NCI-H2029 (cell line): Measurements from ENCODE around the gene JAM2.
"Not testable (repeated sequence)": the region's sequence is repeated elsewhere in the genome, so short reads cannot be mapped to it uniquely, and the experiment has no call there.

ENCODE experiments used
- DNase-seq: peaks from one replicate; lab custom pipeline; 2025; lab: John Stamatoyannopoulos, UW

Gene JAM2

GRCh38 chr21:25646474-25646873 lies 7.4 kb downstream of the JAM2 start:
- DNase-seq: no peak

- no peak for DNase-seq
These were observed 8.6 kb downstream of the JAM2 start for GRCh38 chr21:25647647-25648046.

DNA sequence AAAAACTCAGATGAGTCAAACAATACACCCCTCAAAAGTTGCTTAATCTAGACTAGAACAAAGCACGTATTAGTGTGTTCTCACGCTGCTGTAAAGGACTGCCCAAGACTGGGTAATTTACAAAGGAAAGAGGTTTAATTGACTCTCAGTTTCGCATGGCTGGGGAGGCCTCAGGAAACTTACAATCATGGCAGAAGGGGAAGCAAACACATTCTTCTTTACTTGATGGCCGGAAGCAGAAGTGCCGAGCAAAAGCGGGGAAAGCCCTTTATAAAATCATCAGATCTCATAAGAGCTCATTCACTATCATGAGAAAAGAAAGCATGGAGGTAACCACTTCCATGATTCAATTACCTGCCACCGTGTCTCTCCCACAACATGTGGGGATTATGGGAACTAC lies 10.1 kb downstream of the JAM2 start:
- no peak for DNase-seq

DNA sequence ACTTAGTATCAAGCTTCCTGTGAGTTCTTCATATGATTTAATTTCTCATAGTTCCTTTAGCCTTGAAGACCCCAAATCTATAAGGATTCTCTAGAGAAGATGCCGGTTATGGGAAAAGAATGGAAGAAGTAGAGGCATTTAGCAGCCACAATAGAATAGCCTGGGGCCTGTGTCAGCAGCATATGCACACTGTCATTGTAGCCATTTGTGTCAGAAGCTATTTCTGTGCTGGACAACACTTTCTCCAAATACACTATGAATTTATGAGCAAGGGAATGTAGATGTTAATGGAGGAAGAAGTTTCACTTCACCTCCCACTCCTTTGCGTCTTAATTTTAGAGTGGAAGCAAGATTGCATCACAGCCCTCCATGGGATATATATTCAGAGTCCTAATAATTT lies 17.4 kb downstream of the JAM2 start:
- DNase-seq: no peak

DNA sequence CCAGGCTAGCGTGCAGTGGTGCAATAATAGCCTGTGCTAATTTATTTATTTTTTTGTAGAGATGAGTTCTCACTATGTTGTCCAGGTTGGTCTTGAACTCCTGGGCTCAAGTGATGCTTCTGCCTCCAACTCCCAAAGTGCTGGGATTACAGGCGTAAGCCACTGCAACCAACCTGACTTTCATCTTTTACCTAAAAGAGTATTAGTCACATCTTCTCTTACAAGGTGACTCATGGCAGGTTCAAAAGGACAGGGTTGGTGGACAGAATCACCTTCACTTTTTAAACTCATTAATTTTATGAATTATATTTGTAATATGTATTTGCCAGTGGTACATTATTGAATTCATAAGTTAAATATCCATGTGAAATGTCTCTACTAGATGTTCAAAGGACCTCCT lies 18.1 kb downstream of the JAM2 start:
- no peak for DNase-seq

DNA sequence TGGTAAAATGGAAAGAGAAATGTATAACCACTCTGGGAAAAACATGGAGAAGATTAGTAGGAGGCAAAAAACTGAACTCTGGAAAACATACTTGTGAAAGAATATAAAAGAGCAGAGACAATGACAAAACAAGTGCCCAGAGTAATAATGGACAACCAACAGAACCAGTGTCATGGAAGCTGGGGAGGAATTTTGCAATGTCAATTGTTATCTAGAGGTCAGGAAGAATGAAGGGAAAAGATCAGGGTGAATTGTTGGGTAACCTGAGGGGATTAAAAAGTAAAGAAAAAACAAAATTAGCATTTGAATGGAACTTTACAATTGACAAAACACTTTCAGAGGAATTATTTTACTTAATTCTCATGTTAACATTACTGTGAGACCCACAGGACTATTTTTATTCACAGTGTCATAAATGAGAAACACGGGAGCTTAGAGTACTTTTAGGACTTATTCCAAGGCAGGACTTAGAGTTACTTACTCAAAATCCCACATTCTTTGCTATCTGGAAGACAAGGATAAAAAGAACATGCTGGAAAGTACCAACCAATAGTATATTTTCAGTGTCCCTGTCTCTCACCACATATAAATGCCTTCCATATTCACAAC lies 19.5 kb downstream of the JAM2 start:
- DNase-seq: no peak

GRCh38 chr21:25660233-25660632 lies 21.2 kb downstream of the JAM2 start:
- no peak for DNase-seq

GRCh38 chr21:25664491-25664931 lies 25.5 kb downstream of the JAM2 start:
- DNase-seq: no peak

- no peak for DNase-seq
These were observed 31.7 kb downstream of the JAM2 start for GRCh38 chr21:25670726-25671125.

GRCh38 chr21:25676451-25676850 lies 37.4 kb downstream of the JAM2 start:
- no peak for DNase-seq

- DNase-seq: no peak
These were observed 43.3 kb downstream of the JAM2 start for GRCh38 chr21:25682382-25682781.

- DNase-seq: no peak
These were observed 48.7 kb downstream of the JAM2 start for GRCh38 chr21:25687787-25688186.

DNA sequence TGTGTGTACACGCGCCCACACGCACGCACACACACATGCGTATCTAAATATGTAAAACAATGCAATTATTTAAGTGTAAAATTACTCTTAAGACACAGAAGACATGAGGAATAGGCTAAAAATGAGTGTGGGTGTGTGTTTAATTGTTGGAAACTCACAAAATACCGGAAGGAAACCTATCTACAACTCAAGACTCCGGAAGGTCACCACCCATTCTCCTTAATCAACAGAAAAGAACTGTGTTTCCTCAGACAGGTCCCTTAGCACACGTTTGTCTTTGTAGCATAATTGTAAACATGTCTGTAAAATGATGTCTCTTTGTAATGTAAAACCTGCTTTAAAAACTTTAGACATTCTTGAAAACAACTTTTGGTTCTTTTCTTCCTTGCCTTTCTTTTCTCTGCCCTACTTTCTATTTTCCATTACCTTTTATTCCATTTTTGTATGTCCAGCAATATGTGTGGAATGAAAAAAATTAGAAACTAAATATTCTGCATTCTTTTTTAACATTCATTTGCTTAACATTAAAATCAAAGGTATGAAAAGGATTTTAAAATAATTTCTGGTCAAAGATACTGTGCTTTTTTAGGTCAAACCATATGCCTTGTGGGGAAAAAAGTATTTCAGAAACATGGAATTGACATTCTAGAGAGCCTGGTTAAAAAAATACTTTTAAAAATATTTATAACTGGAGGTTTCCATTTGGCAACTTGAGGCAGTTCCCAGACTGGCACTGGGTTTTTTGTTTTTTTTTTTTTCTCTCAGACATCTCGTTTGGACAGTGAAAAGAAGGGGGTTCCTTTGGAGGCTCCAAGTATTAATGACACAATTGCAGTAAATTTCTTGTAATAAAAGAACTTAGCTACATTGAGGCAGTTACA lies 49.5 kb downstream of the JAM2 start:
- DNase-seq: no peak

DNA sequence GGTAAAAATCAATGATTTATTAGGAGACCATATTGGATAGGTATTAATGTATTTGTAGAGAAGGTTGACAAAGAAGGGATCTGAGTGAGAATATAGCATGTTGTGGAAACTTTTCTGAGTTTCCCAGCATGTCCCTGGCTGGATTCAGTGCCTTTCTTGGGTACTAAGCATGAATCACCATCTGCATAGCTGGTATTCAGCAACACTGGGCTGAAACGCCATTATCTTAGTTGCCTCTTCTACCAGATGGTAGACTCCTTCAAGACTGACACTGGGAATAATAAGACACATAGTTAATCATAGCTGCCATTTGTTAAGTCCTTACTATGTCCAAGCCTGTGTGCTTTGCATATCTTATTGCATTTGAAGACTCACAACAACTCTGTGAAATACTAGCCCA lies 50.2 kb downstream of the JAM2 start:
- no peak for DNase-seq

DNA sequence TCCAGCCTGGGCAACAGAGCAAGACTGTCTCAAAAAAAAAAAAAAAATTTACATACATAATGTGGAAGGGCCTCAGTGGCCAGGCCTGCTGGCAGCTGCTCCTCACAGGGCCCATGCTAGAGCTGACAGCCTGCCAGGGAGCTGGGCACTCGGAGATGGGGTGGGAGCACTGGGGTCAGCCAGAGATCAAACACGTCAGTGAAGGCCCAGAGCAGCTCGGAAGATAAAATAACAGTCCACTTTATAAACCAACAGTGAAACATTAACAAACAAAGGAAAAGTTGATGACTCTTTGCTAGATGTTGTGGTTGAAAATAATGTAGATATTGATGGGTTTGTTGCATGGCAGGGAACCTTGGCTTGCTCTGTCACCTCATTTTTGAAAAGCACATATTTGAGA lies 52.9 kb downstream of the JAM2 start:
- DNase-seq: no peak

DNA sequence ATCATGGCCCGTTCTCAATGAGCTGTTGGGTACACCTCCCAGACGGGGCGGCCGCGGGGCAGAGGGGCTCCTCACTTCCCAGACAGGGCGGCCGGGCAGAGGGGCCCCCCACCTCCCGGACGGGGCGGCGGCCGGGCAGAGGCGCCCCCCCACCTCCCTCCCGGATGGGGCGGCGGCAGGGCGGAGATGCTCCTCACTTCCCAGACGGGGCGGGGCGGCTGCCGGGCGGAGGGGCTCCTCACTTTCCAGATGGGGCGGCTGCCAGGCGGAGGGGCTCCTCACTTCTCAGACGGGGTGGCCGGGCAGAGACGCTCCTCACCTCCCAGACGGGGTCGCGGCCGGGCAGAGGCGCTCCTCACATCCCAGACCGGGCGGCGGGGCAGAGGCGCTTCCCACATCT lies 56.4 kb downstream of the JAM2 start:
- not testable (repeated sequence) for DNase-seq

DNA sequence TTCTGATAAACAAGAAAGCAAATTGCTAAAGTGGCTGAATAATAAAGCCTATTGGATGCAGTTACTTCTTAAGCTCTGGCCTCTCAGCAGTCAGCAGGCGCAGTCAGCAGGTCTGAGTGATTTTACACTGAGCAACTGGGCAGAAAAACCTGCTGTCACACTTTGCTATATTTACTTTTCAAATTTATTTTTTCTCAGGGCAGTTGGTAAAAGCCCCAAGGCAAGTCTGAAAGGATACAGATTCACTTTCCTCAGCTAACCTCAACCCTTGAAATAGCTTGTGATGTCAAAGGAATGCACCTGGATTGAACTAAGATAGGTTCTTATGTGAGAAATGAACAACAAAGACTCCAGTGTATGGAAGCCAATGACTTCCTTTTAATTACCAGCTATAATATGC lies 61.7 kb downstream of the JAM2 start:
- DNase-seq: no peak

GRCh38 chr21:25701529-25701928 lies 62.5 kb downstream of the JAM2 start:
- no peak for DNase-seq

DNA sequence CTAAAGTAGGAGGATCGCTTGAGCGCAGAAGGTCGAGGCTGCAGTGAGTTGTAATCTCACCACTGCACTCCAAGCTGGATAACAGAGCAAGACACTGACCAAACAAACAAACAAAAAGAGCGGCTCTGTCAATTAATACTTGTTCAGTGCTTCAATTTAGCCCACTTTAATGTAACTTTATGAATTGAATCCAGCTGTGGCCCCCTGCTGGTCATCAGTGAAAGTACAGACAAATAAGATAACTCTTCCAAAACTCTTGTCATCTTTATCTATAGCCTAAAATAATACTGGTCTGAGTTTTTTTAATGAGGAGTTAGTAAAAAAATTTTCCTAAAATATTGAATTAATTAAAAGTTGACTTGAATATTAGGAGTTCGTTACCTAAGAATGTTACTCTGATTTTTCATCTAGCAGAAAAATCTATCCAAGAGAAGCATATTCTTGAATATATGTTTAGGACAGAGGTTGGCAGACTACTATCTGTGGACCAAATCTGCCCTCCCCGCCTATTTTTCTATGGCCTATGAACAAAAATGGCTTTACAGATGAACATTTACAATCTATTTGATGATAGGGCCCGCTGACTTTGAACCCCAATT lies 69.5 kb downstream of the JAM2 start:
- no peak for DNase-seq

DNA sequence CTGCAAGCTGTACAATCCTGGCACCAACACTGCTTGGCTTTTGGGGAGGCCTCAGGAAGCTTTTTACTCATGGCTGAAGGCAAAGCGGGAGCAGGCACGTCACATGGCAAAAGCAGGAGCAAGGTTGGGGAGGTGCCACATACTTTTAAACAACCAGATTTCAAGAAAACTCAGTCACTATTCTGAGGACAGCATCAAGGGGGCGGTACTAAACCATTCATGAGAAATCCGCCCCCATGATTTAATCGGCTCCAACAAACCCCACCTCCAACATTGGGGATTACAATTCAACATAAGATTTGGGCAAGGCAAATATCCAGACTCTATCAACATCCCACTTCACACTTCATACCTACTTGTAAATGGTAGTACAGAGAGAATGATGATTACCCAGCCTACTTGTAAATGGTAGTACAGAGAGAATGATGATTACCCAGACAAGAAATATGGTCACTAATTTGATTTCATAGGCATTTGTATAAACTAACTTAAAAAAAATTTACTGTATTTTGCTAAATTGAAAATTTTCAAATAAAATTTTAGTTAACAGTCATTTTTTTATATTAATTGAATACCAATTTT lies 70.7 kb downstream of the JAM2 start:
- no peak for DNase-seq

DNA sequence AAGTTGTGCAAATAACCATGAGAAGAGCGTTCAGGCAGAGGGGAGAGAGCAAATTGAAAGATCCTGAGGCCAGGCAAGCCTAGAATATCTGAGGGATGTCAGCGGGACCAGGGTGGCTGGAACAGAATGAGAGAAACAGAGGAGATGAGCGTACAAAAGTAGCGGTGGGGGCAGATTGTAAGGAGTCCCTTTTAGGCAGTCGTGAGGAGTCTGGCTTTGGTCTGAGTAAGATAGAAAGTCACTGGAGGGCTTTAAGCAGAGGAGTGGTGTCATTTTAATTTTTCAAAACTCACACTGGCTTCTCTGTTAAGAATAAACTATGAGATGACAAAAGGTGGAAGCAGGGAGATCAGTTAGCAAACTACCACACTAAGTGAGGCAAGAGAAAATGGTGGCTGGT lies 71.5 kb downstream of the JAM2 start:
- no peak for DNase-seq

- not testable (repeated sequence) for DNase-seq
These were observed 75.0 kb downstream of the JAM2 start for GRCh38 chr21:25714066-25714465.
